Measurements from ENCODE around the gene YIPF3.
A peak's percentile ranks its signal among the peaks of the same experiment; 100 is the strongest.

- peak; percentile 61 for TF ChIP-seq EZH2 (IDR thresholded peaks at IDR 0.05; ENCODE audit: borderline replicate concordance, insufficient read depth, low read depth, low read length, poor library complexity, severe bottlenecking)
- no peak for TF ChIP-seq CTCF (IDR thresholded peaks at IDR 0.05)
Measured at GRCh38 chr6:43509984-43510826, 6.5 kb downstream of the YIPF3 start, which contains the start of gene LRRC73.

All from B cell (primary cell).